Measurements from ENCODE around the gene SYTL2. TPM values are rescaled to one million over a fixed set of nuclear protein-coding genes. Genes with fewer than 3 reads are reported as not detected.
"Not testable (repeated sequence)": the region's sequence is repeated elsewhere in the genome, so short reads cannot be mapped to it uniquely, and the experiment has no call there.

Gene SYTL2
- polyA plus RNA-seq, 12 donors: 47.7 to 129 (median 85.4) TPM; not detected in 1

GRCh38 chr11:85656777-85657176 is 154.2 kb downstream of the SYTL2 start:
- DNase-seq: no peak

- not testable (repeated sequence) for DNase-seq
Measured at GRCh38 chr11:85654343-85654742, 156.6 kb downstream of the SYTL2 start.

GRCh38 chr11:85652786-85653447 is 158.0 kb downstream of the SYTL2 start:
- no peak for DNase-seq

DNA sequence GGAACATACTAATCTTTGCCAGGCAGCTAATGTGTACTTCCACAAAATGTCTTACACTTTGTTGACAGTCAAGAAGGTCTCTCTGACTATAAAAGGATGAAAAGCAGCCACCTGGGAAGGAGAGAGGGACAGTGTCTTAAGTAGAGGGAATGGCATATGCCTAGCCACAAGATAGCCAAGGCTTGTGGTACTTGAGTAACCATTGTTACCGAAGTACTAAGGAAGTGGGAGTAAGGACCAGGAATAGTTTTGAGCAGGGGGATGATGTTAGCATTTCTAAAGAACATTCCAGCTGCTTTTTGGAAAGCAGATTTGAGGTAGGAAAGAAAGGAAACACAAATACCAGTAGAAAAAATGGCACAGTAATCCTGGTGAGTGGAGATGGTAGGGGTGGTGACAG is 159.8 kb downstream of the SYTL2 start:
- no peak for DNase-seq

DNA sequence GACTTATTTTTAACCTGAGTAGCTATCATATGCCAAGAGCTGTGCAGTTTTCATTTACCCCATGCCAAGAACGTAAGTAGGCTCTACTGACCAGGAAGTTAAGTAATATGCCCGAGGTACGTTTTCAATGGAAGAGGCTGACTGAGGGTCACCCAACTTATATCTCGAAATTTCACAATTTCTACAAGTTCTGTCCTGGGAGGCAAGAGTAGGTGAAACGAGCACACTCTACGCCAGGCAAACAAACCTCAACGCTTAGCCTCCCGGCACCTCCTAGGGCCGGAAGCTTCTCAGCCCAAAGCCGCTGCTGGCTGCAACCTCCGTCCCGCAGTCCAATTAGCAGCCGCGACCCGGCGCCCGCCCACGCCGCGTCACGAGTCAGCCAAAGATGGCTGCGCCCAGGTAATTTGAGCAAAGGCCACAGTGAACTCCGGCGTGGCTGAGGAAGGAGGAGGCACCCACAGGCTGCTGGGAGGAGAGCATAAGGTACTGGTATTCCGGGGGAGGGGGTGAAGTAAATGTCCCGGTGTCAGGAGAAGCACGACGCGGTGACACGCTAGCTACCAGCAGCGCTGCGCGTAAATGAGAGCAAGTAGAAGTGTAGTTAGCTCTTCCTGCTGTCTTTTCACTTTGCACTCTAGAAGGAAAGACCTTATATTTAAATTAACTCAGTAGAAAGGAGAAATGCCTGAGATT is 163.2 kb downstream of the SYTL2 start, which contains the start of gene TMEM126A:
TMEM126A (plus strand) TSS at position 364 of the 696 bp plus-strand sequence. CDS start 2,289 bp downstream, outside the sequence.
- peak; percentile 91 for DNase-seq

DNA sequence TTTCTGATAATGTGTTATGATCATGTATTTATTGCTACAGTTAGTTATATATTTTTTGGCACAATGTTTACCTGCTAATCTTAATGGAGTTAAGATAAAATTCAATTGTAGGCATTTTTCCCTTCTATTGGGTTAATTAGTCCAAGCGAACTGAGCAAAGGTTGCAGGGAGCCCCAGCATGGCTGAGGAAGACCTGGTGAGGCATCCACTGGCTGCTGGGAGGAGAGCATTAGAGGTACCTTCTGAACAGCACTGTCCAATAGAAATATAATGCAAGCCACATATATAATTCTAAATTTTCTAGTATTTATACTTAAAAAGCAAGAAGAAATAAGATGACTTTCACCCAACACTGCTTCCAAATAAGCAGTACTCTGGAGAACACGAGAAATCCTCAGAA is 163.9 kb downstream of the SYTL2 start:
- no peak for DNase-seq

Other genes with a start within 250 kb of the SYTL2 start
- gene DLG2, start 183.8 kb downstream of the SYTL2 start, polyA plus RNA-seq (ENCODE audit: insufficient read length in 12 of 12): 10 to 100 TPM in 9 of 12 donors, 1 to 10 TPM in 2, not detected in 1; 8.3 to 18.2 (median 14.0) TPM
- 10 to 100 TPM in 11 of 12 donors, not detected in 1; 34.5 to 55.3 (median 45.6) TPM for gene TMEM126B, start 182.5 kb downstream of the SYTL2 start, polyA plus RNA-seq (ENCODE audit: insufficient read length in 12 of 12)
- gene TMEM126A, start 163.2 kb downstream of the SYTL2 start, polyA plus RNA-seq (ENCODE audit: insufficient read length in 12 of 12): 10 to 100 TPM in 11 of 12 donors, not detected in 1; 19.3 to 46.2 (median 39.9) TPM
- 10 to 100 TPM in 11 of 12 donors, not detected in 1; 38.9 to 80.0 (median 56.5) TPM for gene CREBZF, start 146.0 kb downstream of the SYTL2 start, polyA plus RNA-seq (ENCODE audit: insufficient read length in 12 of 12)
- 1 to 10 TPM in 10 of 12 donors, not detected in 2; 1.6 to 2.5 (median 2.1) TPM for gene CCDC89, start 124.9 kb downstream of the SYTL2 start, polyA plus RNA-seq (ENCODE audit: insufficient read length in 12 of 12)
- gene CCDC83, start 44.2 kb upstream of the SYTL2 start, polyA plus RNA-seq (ENCODE audit: insufficient read length in 12 of 12): not detected